Colonic mucosa (tissue), 4 donors: ENCODE data around the gene GPX4. TPM values are rescaled to one million over a fixed set of nuclear protein-coding genes. Genes with fewer than 3 reads are reported as not detected.

Source experiments
- DNase-seq: peaks from one replicate; pipeline ENCODE4 v3.0.0-alpha.2; 2020
- H3K27ac ChIP-seq: fragments of 200-600 bp; one replicate; pipeline ENCODE4 v1.8.0; 2021
- H3K27me3 ChIP-seq: fragments of 200-600 bp; one replicate; pipeline ENCODE4 v1.8.0; 2021
- H3K36me3 ChIP-seq: fragments of 200-600 bp; one replicate; pipeline ENCODE4 v1.8.0; 2021
- H3K4me1 ChIP-seq: fragments of 200-600 bp; one replicate; pipeline ENCODE4 v1.8.0; 2021; ENCODE audit warnings: mild to moderate bottlenecking
- H3K4me3 ChIP-seq: fragments of 200-600 bp; one replicate; pipeline ENCODE4 v1.8.0; 2021
- H3K9ac ChIP-seq, 2 donors: one replicate each; pipeline ENCODE4 v1.7.0; 2013; ENCODE audit warnings: control low read depth in 2 of 2, low read depth in 2 of 2, low read length in 2 of 2
- H3K9me3 ChIP-seq: fragments of 200-600 bp; one replicate; pipeline ENCODE4 v1.8.0; 2021
- CTCF ChIP-seq: fragments of 200-600 bp; IDR thresholded peaks from one replicate; pipeline ENCODE4 v1.8.0; 2022; ENCODE audit warnings: antibody characterized with exemption, mild to moderate bottlenecking
- intact Hi-C: fragments of 100-400 bp; cut with DNase I; formaldehyde crosslinking; loops from one replicate; pipeline ENCODE4 v1.14.1; 2022
- total RNA-seq, 2 donors: library from RNA; stranded (reverse); fragmentation: NEBNext Ultra II Directional in 1 of 2; extraction: Animal tissue kit (Norgen Biotek cat#: 25700) in 1 of 2; gene quantifications; one replicate each; pipeline ENCODE4 v1.2.1, GENCODE V29; 2021
- donor health status: healthy.
- donor health status: DM: no; HTN: no; CAD: no.
- donor health status: DM: no; HTN: no; CAD: no.

GPX4 gene
- total RNA-seq, 2 donors from 2014 or later = 187 to 189 TPM

- no peak overlapping the region for H3K4me3 ChIP-seq
- H3K27ac ChIP-seq = no peak overlapping the region
- TF ChIP-seq CTCF = no peak
Measured at GRCh38 chr19:1116726-1117581, 13.2 kb downstream of the GPX4 start.

GRCh38 chr19:1117654-1118053, 13.9 kb downstream of the GPX4 start:
- no peak for DNase-seq
- no peaks in the 10 kb centered on the region for H3K9me3 ChIP-seq
- intact Hi-C loops = no loop called here
- H3K4me1 ChIP-seq = peaks cover 13% of the 10 kb centered on the region
- H3K4me3 ChIP-seq = no peak overlapping the region
- no peak overlapping the region for H3K9ac ChIP-seq
- H3K27me3 ChIP-seq = no peaks in the 10 kb centered on the region
- peaks cover 52% of the 10 kb centered on the region for H3K36me3 ChIP-seq
- no peak overlapping the region for H3K27ac ChIP-seq
- no peak for TF ChIP-seq CTCF

More at GRCh38 chr19:1116726-1117581, 13.2 kb downstream of the GPX4 start:
- DNase-seq = no peak
- peaks cover 48% of the 10 kb centered on the region for H3K36me3 ChIP-seq
- H3K9me3 ChIP-seq = no peaks in the 10 kb centered on the region
- H3K27me3 ChIP-seq = no peaks in the 10 kb centered on the region
- intact Hi-C loops = no loop called here
- H3K9ac ChIP-seq = no peak overlapping the region
- H3K4me1 ChIP-seq = peaks cover 17% of the 10 kb centered on the region

GRCh38 chr19:1118999-1119398, 15.2 kb downstream of the GPX4 start:
- Histone ChIP-seq H3K9me3 (no peaks in the 10 kb centered on the region), H3K4me1 (peaks cover 1% of the 10 kb centered on the region), H3K27ac (no peak overlapping the region), H3K27me3 (no peaks in the 10 kb centered on the region), H3K36me3 (peaks cover 55% of the 10 kb centered on the region), H3K4me3 (no peak overlapping the region), H3K9ac (no peak overlapping the region)
- DNase-seq = no peak
- intact Hi-C loops = no loop called here
- TF ChIP-seq CTCF = no peak

GRCh38 chr19:1119475-1120217, 15.9 kb downstream of the GPX4 start:
- Histone ChIP-seq H3K36me3 (peaks cover 61% of the 10 kb centered on the region), H3K27ac (no peak overlapping the region), H3K9me3 (no peaks in the 10 kb centered on the region), H3K9ac (no peak overlapping the region), H3K4me3 (no peak overlapping the region), H3K27me3 (no peaks in the 10 kb centered on the region), H3K4me1 (no peaks in the 10 kb centered on the region)
- no peak for DNase-seq
- TF ChIP-seq CTCF = no peak
- intact Hi-C loops = no loop called here

GRCh38 chr19:1121395-1121794, 17.6 kb downstream of the GPX4 start:
- Histone ChIP-seq H3K9me3 (no peaks in the 10 kb centered on the region), H3K9ac (no peak overlapping the region), H3K4me3 (no peak overlapping the region), H3K4me1 (no peaks in the 10 kb centered on the region), H3K27ac (no peak overlapping the region), H3K27me3 (no peaks in the 10 kb centered on the region), H3K36me3 (peaks cover 65% of the 10 kb centered on the region)
- intact Hi-C loops = no loop called here
- no peak for DNase-seq
- no peak for TF ChIP-seq CTCF
